ENCODE measurements around the gene AHCYL2.

DNA sequence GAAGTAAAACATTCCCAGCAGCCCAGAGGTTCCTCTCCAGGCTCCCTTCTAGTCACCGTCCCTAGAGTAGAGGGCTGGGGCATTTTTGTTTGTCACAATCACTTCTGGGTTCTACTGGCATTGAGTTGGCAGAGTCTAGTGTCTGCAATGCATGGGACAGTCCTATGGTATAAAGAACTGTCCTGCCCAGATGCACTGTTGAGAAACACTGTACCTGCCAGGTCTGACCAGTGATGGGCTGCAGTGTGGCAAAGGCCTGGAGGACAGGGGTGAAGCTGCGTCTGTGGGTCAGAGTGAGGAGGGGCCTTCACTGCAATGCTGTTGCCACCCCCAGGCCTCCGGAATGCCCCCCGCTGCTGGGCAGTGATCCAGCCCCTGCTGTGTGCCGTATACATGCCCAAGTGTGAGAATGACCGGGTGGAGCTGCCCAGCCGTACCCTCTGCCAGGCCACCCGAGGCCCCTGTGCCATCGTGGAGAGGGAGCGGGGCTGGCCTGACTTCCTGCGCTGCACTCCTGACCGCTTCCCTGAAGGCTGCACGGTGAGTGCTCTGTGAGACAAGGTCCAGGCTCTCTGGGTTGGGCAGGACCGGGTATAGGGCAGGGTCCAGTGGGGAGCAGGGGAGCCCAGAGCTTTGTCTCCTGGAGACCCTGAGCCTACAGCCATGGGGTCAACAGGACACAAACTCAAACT is 21.6 kb upstream of the AHCYL2 start:
- TF ChIP-seq EZH2 (IDR thresholded peaks at IDR 0.05): no peak
- no peak for TF ChIP-seq POLR2AphosphoS5 (IDR thresholded peaks at IDR 0.05; ENCODE audit: borderline replicate concordance, low read depth, low read length)
- no peak for TF ChIP-seq FOXP2 (optimal IDR thresholded peaks at IDR 0.05; ENCODE audit: control extremely low read depth, extremely low read length, insufficient read depth)

Measured in SK-N-MC (cell line).